ENCODE data around the gene CLSTN2.

CLSTN2 gene

GRCh38 chr3:139935016-139935865, at the start of gene CLSTN2:
Gene CLSTN2 (plus strand): TSS chr3:139935185.
- DNase-seq (ENCODE audit: low spot score in 2 of 2) = peak in 1 of 2 experiments; percentile 62
- in situ Hi-C loops (cut with MboI; ENCODE audit: low sequenced_read_pairs) = loop anchor here (25.0 kb wide), 3 partner anchors 498 to 927 kb away; no protein-coding TSS in a partner anchor

GRCh38 chr3:139887431-139887830, 47.6 kb upstream of the CLSTN2 start:
- Histone ChIP-seq H3K36me3 (replicated peaks) (no peaks in the 10 kb centered on the region), H3K4me3 (no peak overlapping the region), H3K4me1 (no peaks in the 10 kb centered on the region), H3K27me3 (ENCODE audit: low read depth) (no peaks in the 10 kb centered on the region), H3K9me3 (no peaks in the 10 kb centered on the region)
- DNase-seq (ENCODE audit: low spot score in 2 of 2) = no peak
- in situ Hi-C loops (cut with MboI; ENCODE audit: low sequenced_read_pairs) = no loop called here

More at GRCh38 chr3:139935016-139935865, at the start of gene CLSTN2:
- peak within 1 kb of the TSS; percentile 18 for H3K4me3 ChIP-seq
- H3K36me3 ChIP-seq (replicated peaks) = no peaks in the 10 kb centered on the region
- no peaks in the 10 kb centered on the region for H3K9me3 ChIP-seq
- H3K27me3 ChIP-seq (ENCODE audit: low read depth) = peaks cover 31% of the 10 kb centered on the region
- no peaks in the 10 kb centered on the region for H3K4me1 ChIP-seq

GRCh38 chr3:139888561-139889140, 46.3 kb upstream of the CLSTN2 start:
- no peaks in the 10 kb centered on the region for H3K9me3 ChIP-seq
- no peaks in the 10 kb centered on the region for H3K36me3 ChIP-seq (replicated peaks)
- DNase-seq (ENCODE audit: low spot score in 2 of 2) = no peak
- H3K27me3 ChIP-seq (ENCODE audit: low read depth) = no peaks in the 10 kb centered on the region
- in situ Hi-C loops (cut with MboI; ENCODE audit: low sequenced_read_pairs) = no loop called here
- no peak overlapping the region for H3K4me3 ChIP-seq
- no peaks in the 10 kb centered on the region for H3K4me1 ChIP-seq

DNA sequence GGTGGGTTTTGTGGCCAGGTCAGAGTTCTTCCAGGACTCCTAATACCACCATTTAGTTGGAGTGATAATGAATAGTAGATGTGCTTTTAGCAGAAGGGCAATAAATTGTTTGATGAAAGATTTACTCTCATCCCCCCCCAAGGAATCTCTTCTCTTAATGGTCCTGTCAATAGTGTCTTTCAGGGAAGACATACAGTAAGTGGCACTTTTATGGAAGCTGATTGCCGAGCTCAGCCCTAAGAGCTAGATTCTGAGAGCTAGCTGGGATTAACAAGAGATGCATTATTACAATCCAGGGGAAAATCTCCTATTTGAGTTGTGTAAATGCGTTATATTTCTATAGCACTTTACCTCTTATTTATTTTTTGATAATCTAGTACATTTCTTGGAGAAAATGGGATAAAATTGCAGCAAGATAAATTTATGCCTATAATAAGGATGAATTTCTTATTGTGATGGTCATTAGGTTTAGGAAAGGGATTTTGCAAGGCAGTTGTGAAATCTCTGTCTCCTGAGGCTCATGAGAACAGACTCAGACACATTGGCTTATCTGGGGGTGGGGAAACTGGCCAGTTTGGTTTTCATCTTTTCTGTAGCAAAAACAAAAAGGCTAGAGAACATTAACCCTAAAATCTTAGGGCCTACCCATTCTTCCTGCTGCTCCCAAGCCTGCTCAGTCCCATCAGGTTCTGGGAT, 41.6 kb upstream of the CLSTN2 start:
- Histone ChIP-seq H3K4me1 (no peaks in the 10 kb centered on the region), H3K4me3 (no peak overlapping the region), H3K27me3 (ENCODE audit: low read depth) (no peaks in the 10 kb centered on the region), H3K36me3 (replicated peaks) (no peaks in the 10 kb centered on the region), H3K9me3 (no peaks in the 10 kb centered on the region)
- in situ Hi-C loops (cut with MboI; ENCODE audit: low sequenced_read_pairs) = no loop called here
- no peak for DNase-seq (ENCODE audit: low spot score in 2 of 2)

- no peaks in the 10 kb centered on the region for H3K9me3 ChIP-seq
- no peak overlapping the region for H3K4me3 ChIP-seq
- DNase-seq (ENCODE audit: low spot score in 2 of 2) = no peak
- in situ Hi-C loops (cut with MboI; ENCODE audit: low sequenced_read_pairs) = no loop called here
- no peaks in the 10 kb centered on the region for H3K36me3 ChIP-seq (replicated peaks)
- H3K4me1 ChIP-seq = no peaks in the 10 kb centered on the region
- H3K27me3 ChIP-seq (ENCODE audit: low read depth) = no peaks in the 10 kb centered on the region
Observed at GRCh38 chr3:139893963-139894642, 40.9 kb upstream of the CLSTN2 start.

DNA sequence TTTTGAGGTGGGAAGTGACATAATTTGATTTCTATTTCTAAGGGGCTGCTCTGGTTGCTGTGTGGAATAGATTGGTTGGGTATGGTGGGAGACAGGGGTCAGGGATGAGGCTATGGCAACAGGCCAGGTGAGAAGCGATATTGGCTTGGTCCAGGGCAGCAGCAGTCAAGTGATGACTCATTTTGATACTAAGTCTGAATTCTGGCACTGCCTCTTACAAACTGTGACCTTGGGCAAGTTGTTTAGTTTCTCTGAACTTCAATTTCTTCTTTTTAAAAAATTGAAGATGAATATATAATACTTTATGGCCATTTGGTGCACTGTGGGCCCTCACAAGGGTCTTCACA, 40.4 kb upstream of the CLSTN2 start:
- no peaks in the 10 kb centered on the region for H3K27me3 ChIP-seq (ENCODE audit: low read depth)
- no peak for DNase-seq (ENCODE audit: low spot score in 2 of 2)
- no peaks in the 10 kb centered on the region for H3K9me3 ChIP-seq
- H3K4me3 ChIP-seq = no peak overlapping the region
- H3K4me1 ChIP-seq = no peaks in the 10 kb centered on the region
- in situ Hi-C loops (cut with MboI; ENCODE audit: low sequenced_read_pairs) = no loop called here
- no peaks in the 10 kb centered on the region for H3K36me3 ChIP-seq (replicated peaks)

DNA sequence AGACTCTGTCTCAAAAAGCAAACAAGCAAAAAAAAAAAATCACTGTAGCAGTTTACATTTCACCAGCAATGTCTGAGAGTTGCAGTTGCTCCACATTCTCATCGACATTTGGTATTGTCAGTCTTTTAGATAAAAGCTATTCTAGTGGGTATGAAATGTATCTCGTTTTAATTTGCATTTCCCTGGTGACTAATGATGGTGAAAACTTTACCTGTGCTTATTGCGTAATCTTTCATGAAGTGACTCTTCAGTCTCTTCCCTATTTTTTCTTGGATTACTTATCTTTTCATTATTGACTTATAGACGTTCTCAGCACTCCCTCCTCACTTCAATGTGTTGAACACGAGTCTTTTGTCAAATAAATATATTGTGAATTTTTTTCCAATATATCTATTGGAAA, 37.2 kb upstream of the CLSTN2 start:
- DNase-seq (ENCODE audit: low spot score in 2 of 2) = no peak
- in situ Hi-C loops (cut with MboI; ENCODE audit: low sequenced_read_pairs) = no loop called here
- Histone ChIP-seq H3K36me3 (replicated peaks) (no peaks in the 10 kb centered on the region), H3K27me3 (ENCODE audit: low read depth) (no peaks in the 10 kb centered on the region), H3K4me3 (no peak overlapping the region), H3K9me3 (no peaks in the 10 kb centered on the region), H3K4me1 (no peaks in the 10 kb centered on the region)

DNA sequence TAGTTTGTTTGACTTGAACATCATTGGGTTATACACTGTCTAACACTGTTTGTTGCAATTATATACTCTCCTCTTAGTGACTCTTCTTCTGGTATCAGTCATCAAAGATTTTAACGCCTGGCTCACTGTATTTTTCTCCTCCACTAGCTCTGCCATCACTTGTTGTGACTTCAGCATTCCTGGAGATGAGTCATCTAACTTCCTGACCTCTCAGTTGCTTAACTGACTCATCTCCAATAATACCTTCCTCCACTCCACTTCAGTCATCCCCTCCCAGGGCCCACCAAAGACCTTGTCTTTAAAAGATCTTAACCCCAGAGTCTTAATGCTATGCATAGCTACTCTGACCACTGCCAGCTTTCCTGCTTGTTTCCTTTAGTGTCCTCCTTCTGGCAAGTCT, 28.6 kb upstream of the CLSTN2 start:
- in situ Hi-C loops (cut with MboI; ENCODE audit: low sequenced_read_pairs) = no loop called here
- Histone ChIP-seq H3K4me3 (no peak overlapping the region), H3K36me3 (replicated peaks) (no peaks in the 10 kb centered on the region), H3K4me1 (no peaks in the 10 kb centered on the region), H3K9me3 (no peaks in the 10 kb centered on the region), H3K27me3 (ENCODE audit: low read depth) (no peaks in the 10 kb centered on the region)
- DNase-seq (ENCODE audit: low spot score in 2 of 2) = no peak

- no peaks in the 10 kb centered on the region for H3K4me1 ChIP-seq
- H3K36me3 ChIP-seq (replicated peaks) = no peaks in the 10 kb centered on the region
- in situ Hi-C loops (cut with MboI; ENCODE audit: low sequenced_read_pairs) = no loop called here
- no peak overlapping the region for H3K4me3 ChIP-seq
- DNase-seq (ENCODE audit: low spot score in 2 of 2) = no peak
- H3K27me3 ChIP-seq (ENCODE audit: low read depth) = no peaks in the 10 kb centered on the region
- H3K9me3 ChIP-seq = no peaks in the 10 kb centered on the region
Observed at GRCh38 chr3:139909811-139910210, 25.2 kb upstream of the CLSTN2 start.

DNA sequence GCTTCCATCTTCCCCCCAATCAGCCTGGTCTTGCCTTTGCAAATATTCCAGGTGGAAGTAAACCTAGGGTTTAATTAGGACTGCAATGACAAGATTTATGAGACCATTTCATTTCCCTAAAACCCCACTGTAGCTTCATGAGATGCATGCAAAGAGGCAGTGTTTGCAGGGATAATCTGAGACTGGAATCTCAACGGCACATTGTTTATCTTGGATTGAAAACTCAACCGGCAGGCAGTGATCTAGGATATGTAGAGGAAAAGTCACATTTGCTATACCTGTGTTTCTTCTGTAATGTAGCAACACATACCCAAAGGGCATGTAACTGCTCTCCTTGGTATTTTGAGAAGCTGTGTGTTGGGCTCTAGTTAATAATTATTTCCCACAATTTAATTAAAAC, 18.7 kb upstream of the CLSTN2 start:
- DNase-seq (ENCODE audit: low spot score in 2 of 2) = no peak
- no peaks in the 10 kb centered on the region for H3K9me3 ChIP-seq
- in situ Hi-C loops (cut with MboI; ENCODE audit: low sequenced_read_pairs) = no loop called here
- H3K27me3 ChIP-seq (ENCODE audit: low read depth) = no peaks in the 10 kb centered on the region
- H3K4me1 ChIP-seq = no peaks in the 10 kb centered on the region
- H3K4me3 ChIP-seq = no peak overlapping the region
- no peaks in the 10 kb centered on the region for H3K36me3 ChIP-seq (replicated peaks)

- Histone ChIP-seq H3K9me3 (no peaks in the 10 kb centered on the region), H3K36me3 (replicated peaks) (no peaks in the 10 kb centered on the region), H3K4me3 (no peak overlapping the region), H3K27me3 (ENCODE audit: low read depth) (no peaks in the 10 kb centered on the region), H3K4me1 (no peaks in the 10 kb centered on the region)
- in situ Hi-C loops (cut with MboI; ENCODE audit: low sequenced_read_pairs) = no loop called here
- DNase-seq (ENCODE audit: low spot score in 2 of 2) = no peak
Observed at GRCh38 chr3:139917226-139917785, 17.7 kb upstream of the CLSTN2 start.

DNA sequence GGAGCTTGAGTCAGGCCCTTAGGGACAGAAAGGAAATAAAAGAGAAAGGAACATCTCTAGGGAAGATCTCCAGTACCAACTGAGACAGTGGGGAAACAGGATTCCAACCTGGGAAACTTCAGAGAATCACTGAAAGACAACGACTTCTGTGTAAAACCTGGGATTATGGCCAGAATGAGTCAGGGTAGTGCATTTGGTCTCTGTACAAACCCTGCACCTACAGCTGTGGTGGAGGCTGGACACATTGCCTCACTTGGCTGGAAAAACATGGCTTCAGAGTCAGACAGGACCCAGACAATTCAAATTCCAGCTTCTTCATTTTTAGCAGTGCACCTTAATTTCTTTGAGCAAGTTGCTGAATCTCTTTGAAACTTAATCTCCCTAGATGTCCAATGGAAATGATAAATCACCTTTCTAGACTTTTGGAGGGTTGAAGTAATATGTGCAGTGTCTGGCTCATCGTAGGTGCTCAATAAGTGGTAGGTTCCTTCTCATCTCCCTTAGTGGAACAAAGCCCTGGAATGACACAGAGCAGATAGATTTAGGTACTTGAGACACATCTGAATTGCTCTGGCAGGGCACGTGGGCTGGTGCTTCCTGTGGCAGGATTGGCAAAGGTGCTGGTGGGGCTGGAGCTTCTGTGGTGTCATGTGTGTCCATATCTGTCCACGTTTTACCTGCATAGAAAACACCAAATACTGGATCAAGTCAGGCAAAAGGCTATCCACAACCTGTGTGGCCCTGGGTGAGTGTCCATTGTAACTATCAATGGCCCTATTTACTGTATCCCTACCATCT, 6.1 kb upstream of the CLSTN2 start:
- H3K4me3 ChIP-seq = no peak overlapping the region
- H3K27me3 ChIP-seq (ENCODE audit: low read depth) = peaks cover 4% of the 10 kb centered on the region; the same call in 1 of the 2 replicates
- DNase-seq (ENCODE audit: low spot score in 2 of 2) = no peak
- no peaks in the 10 kb centered on the region for H3K36me3 ChIP-seq (replicated peaks)
- H3K4me1 ChIP-seq = no peaks in the 10 kb centered on the region
- no peaks in the 10 kb centered on the region for H3K9me3 ChIP-seq
- in situ Hi-C loops (cut with MboI; ENCODE audit: low sequenced_read_pairs) = loop anchor here (25.0 kb wide), 3 partner anchors 492 to 933 kb away; no protein-coding TSS in a partner anchor

DNA sequence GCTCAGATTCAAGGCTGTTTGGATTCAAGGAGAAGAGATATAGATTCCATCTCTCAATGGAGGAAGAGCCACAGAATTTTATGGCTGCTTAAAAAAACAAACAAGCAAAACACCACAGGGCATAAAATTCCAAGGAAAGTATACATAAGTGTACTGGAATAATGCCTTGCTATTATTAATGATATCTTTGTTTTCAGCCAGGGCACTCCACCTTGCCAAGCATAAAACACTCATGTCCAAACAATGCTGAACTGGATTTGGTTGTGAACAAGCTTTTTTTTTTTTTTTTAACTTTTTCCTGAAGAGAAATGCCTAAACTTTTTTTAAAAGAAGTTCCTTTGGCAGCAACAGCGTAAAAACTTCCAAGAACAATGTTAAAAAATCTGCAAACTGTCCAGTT, 4.8 kb upstream of the CLSTN2 start:
- in situ Hi-C loops (cut with MboI; ENCODE audit: low sequenced_read_pairs) = loop anchor here (25.0 kb wide), 3 partner anchors 493 to 932 kb away; no protein-coding TSS in a partner anchor
- Histone ChIP-seq H3K36me3 (replicated peaks) (no peaks in the 10 kb centered on the region), H3K9me3 (no peaks in the 10 kb centered on the region), H3K27me3 (ENCODE audit: low read depth) (peaks cover 11% of the 10 kb centered on the region), H3K4me3 (no peak overlapping the region), H3K4me1 (no peaks in the 10 kb centered on the region)
- no peak for DNase-seq (ENCODE audit: low spot score in 2 of 2)
